NCI-H524 (cell line): Measurements from ENCODE around the gene GADL1.

Experiments used
- DNase-seq, 2 experiments: peaks; one replicate each; lab custom pipeline; 2025; lab: John Stamatoyannopoulos, UW

The GADL1 gene

DNA sequence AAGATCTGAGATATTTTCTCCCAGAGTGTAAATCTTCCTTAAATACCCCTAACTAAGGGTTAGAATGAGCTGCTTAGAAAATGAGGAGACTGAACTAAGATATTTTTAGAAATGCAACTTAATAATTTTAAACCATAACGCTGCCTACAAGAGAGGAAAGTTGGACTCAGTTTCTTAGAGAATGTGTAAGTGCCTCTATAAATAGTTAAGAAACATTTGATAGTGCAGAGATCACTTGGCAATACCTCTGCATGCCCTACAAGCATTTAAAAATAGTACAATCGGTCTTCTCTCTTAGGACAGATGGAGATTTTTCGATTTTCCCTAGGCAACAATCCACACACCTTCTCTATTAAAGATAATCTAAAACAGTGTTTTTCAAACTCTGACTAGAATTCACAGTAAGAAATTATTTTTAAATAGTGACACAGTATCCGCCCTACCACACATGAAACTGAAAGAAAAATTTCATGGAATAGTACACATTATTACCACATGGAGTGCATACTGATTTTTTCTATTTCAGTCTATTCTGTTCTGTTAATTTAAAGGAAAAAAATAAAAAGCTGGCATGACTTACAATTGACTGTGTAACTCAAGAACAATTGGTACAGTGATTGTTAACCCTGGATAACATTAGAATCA, 83.2 kb downstream of the GADL1 start:
- no peak for DNase-seq

DNA sequence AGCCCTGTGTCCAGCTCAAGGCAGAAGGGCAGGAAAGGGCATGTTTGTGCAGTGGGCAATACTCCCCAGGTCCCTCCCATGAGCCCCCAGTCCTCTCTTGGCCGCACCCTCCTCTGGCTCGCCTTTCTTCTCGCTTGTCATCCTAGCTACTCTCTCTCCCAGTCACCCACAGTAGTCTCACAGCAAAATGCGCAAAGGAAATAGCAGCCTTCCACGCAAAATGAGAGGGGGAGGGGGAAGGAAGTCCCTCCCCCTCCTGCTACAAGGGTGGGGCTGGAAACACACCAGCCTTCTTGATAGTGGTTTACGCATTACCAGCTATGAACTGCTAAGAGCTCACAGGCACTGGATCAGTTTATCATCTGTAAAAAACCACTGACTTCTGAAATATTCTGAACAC, 83.8 kb downstream of the GADL1 start:
- DNase-seq = no peak

DNA sequence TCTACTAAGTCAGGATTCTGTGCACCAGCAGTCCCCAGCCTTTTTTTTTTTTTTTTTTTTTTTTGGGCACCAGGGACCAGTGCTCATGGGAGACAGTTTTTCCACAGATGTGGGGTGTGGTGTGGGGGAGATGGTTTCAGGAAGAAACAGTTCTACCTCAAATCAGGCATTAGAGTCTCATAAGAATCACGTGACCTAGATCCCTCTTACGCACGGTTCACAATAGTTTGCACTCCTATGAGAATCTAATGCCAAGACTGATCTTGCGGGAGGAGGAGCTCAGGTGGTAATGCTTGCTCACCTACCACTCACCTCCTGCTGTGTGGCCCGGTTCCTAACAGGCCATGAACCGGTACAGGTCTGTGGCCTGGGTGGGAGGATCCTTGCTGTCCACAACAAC, 88.8 kb downstream of the GADL1 start:
- no peak for DNase-seq

DNA sequence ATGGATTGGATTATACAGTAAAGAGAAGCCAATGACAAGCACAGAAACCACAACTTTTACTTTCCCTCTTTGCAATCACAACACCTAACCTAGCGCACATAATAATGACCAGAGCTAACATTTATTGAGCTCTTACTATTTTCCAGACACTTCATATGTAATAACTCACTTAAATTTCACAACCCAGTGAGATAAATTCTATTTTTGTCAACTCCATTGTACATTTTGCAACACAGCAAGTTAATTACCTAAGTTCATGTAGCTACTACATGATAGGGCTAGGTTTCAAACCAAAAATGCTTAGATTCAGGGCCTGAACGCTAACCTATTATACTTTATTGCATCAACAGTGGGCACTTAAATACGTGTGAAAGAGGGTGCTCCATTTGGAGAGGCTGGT, 89.5 kb downstream of the GADL1 start:
- DNase-seq = no peak

DNA sequence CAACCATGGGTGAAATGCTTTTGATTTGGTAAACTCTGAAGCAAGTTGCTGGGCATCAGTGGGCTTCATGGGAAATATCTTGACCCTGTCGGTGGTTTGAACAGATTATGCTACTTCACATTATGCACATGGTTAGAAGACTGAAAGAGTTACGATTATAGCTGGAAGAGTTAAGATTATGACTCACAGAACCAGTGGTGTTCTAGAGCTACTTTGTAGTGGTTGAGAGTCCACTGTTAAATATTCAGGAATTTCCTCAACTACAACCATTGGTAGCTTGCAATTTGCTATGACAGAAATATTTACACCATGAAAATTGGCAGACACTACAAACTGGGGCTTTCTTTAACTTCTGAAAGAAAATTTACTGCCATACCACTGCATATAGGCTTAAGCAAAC, 99.3 kb downstream of the GADL1 start:
- no peak for DNase-seq

DNA sequence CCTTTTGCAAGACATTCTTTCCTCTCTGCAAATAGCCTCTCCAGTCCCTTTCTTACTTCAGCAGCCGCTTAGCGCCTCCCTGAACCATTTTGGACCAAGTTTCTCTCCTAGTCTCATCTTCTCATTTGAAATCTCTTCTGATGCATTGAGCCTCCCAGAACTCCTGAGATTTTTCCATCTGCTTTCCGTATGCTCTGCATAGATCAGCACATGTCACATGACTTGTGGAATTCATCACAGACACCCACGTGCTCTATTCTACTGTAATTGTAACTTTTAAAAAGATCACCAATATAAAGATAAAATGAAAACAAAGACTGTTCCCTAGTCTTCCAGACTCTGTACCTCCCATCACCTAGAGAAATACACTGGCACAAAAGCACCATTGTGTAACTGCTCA, 100.7 kb downstream of the GADL1 start:
- no peak for DNase-seq

DNA sequence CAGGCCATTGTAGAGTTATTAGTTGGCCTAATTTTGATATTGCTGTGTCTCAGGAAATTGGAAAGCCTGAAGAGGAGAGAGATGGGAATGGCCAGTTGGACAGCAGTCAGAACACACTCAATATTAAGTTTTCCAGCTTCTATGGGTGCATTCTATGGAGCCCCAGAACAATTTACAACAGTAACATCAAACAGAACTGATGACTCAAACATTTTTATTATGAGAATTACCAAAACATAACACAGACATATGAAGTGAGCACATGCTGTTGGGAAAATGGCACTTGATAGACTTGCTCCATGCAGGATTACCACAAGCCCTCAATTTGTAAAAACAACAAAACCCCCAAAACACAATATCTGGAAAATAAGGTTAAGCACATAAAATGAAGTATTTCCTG, 104.3 kb downstream of the GADL1 start:
- no peak for DNase-seq

DNA sequence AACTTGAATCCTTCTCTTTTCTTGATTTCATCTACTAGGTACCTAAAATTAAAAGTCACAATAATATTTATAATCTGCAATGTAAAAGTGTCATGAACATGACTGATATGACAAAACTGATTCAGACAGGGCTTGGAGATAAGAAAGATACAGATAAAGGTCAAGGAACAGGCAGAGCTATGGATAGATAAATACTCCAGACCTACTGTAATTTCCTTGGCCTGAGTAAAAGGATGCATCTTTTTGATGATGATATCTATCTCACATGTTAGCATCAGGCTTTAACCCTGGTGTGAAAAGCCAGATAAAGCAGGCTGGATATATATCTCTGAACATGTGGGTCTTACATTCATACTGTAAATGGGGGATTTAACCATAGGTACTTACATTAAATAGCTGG, 108.1 kb downstream of the GADL1 start:
- no peak for DNase-seq

DNA sequence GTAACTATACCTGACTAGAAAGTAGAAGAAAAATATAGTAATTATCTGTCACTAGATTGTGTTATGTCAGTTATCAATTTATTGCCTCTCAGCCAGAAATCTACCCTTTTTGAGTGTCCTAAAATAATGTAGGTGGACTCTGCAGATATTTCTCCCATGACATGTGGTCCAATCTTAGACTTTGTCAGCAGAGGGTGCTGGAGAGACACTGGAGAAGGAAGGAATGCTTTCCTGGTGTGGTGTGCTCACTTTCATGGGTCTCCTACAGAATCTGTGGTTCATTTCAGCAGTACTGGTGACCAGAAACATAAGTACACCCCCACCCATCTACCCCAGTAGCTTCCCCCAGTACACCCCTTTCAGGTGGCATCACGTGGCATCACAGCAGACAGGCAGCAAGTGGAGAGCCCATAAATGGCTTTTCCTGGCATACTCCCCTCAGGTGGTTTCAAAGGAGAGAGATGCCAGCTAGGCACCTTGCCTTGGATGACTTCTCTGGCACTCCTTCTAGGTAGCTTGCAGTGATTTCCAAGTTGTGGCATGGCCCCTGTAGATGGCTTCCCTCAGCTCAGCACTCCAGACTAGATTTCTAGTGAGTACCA, 114.7 kb downstream of the GADL1 start:
- DNase-seq = peak; percentile 13 to 57

DNA sequence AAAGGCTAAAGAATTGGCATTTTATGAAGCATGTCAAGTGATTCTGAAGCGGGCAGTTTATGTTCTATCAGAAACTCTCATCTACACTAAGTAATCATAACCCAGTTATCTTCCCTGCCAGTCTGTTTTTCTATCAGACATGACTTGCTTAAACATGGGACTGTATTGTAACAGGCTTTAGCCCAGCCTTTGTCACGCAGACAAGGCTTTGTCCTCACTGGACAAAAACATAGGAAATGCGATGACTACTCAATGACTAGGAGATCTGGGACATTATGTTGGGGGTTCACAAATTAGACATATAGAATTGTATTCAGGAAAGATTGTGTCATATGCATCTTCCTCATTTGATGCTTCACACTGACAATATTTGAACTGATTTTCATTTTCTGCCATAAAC, 115.5 kb downstream of the GADL1 start:
- DNase-seq = no peak

DNA sequence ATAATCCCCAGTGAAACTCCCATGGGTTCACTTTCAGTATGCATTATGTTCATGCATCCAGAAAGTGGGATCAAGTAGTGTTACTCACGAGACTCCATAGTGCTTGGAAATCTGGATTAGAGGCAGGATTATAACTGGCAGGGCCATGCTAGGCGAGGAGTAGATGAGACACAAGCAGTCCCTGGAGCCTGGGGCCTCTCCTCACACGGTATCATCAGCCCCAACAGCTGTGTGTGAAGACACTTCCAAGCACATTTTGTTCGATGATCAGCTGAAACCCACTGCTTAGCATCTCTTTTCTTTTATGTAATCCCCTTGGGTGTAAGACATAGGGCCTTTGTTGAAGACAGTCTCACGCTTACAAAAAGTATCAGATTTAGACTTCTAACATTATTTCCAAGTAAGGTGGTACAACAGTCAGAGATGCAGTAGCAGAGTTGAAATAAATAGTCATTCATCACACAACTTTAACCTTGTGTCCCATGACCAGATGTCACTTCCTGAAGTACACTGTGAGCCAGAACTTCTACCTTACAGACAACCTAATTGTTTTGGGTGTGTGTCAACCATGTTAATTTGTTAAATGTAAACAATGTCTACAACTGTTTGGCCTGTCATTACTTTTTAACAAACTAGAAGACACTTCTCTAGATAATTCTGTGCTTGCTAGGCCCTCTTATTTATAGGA, 116.9 kb downstream of the GADL1 start:
- peak; percentile 69 to 71 for DNase-seq

DNA sequence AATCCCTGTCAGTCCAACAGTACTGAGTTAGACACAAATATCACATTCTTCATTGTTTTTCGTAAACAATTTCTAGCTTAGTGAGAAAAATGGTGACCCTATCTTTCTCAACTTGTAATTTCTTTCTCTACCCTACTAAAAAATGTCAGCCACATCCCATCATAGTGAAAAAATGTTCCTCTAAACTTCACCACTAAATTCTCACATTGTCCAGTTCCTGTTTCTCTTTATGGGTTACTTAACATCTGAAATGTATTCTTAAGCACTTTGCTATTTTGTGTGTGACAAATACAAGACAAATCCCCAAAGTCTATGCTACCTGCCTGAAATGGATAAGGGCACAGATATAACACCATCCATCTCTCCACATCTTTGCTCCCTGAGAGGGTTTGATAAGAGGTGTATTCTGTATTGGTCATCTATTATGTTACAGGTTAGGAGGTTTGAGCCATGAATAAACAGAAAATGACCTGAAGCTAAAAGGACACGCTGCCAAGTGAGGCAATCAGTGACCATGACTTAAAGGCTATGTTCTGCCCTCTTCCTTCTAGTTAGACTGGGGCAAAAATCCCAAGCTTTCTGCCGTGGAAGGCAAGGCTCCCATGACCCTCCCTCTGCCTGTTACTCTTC, 118.2 kb downstream of the GADL1 start:
- no peak for DNase-seq

DNA sequence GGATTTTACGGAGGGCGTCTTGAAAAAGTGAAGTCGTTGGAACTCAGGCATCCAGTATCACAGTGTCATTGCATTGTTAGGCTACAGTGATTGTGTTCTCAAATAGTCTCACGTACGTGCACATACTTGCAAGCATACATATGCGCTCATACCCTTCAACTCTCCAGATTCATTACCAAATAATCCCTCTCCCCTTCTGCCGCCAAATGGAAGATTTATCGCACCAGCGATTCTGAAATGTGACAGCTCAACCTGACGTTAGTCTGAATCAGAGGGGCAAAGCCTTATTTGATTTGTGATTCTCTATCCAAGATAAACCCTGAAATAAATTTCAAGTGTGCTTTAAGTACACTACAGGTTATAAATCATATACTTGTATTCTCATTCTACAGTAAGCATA, 119.4 kb downstream of the GADL1 start:
- DNase-seq = peak; percentile 87 to 93

DNA sequence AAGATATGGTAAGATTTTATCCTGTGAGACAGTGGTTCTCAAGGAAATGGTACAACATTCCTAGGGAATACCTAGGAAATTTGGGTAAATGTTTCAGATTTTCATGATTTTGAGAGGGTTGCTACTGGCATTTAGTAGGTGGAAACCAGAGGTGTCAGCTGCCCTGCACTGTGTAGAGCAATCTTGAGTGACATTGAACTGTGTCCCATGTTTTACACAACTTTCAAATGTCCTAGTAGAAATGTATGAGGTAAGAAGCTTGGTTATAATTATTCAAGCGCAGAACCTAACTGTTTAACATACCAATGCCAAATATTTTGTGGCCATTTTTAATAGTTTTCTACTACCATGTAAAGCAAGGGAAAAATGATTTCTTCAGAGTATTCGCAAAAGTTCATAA, 120.4 kb downstream of the GADL1 start:
- no peak for DNase-seq

DNA sequence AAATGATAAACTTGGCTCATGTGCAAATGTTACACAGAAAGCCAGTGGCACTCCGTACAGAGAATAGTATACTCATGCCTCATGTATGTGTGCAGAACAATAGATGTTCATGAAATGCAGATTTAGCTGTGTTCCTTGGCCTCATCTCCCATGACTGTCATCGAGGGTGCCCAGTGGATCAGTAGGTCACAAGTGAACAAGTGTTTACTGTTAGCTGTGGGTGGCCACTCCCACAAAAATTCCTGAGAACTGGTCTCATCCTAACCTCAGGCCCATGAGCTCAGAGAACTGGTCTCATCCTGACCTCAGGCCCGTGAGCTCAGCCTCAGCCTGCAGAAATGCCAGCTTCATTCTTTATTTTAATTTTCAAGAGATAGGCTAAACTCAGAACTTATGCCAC, 124.1 kb downstream of the GADL1 start:
- DNase-seq = no peak

DNA sequence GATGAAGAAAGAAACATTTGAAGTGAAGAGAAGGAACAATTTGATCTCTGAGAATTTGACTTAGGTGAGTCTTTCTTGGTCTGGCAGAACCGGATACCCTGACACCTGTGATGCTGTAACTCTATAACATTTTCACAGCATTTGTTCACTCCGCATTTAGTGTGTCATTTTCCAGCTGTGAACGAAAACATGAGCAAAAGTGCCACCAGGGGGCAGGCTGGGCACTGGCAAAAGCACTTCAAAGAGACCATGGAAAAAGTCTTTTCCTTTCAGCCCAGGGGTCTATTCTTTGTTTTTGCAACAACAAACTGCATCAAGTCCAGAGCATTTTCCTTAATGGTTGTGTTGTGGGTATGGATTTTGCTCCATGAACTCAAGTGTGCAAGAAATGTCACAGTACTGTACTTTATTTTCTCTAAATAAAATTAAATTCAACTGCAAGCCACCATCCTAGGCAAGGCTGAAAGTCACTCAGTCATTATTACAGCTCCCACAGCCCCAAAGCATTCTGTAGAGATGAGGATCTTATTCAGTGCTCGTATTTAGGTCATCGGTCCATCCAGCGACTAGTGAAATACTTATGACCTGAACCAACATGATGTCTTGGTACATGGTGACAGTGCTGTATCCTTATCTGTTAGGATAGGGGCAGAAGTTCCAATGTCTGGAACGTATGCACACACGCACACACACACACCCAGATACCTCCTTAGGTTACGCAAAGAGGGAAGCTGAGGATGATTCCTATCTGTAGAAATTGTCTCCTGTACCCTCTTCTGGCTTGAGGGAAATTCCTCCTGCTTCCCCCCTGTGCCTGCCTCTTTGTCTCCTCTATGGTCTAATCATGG, 125.5 kb downstream of the GADL1 start:
- peak; percentile 23 to 70 for DNase-seq

DNA sequence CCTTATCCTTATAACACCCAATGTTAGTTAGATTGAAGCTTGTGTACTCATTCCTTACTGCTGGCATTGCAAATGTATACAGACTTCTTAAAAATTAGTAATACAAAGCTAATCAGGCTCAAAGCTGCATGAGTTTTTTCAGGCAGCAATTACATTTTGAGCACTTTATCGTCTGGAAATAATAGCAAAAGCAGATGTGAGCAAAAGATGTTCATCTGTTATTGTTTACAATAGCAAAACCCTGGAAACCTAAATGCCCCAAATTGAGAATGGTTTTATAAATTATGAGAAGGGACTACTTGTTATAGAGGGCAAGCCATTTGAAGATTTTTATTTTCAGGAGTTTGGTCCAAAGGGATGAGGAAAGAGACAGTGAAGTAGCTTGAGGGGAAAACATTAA, 126.4 kb downstream of the GADL1 start:
- no peak for DNase-seq

DNA sequence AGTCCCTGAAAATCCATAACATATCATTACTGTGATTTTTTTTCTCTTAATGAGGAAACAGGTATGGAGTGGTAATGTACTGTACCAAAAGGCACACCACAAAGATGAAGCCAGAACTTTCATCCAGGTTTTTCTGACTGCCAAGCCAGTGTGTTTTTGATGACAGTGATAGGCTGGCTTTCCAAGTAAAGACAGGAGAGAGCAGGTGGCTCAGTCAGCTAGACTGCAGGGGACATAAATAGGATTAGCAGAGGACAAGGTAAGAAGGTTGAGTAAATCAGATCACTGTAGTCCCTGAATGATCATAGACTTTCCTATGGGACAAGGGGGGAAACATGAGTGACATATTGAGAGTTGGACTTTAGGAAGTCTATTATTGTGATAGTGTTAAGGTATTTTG, 127.9 kb downstream of the GADL1 start:
- peak; percentile 16 to 68 for DNase-seq

DNA sequence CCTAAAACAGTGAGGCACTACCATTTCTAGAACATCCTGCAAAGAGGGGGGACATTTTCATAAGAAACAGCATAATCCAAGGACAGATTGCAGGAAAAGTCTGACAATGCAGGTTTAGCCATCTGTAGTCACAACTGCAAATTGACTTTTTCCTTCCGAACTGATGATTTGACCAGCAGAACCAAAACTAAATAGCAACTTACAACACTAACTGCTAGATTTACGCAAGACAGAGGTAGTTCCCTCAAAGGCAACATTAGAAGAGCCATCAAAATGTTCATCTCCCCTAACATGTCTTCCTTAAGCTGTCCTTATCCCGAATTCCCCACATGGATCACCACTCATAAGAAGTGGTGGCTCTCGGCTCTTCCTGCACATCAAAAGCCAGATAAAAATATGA, 129.6 kb downstream of the GADL1 start:
- no peak for DNase-seq

DNA sequence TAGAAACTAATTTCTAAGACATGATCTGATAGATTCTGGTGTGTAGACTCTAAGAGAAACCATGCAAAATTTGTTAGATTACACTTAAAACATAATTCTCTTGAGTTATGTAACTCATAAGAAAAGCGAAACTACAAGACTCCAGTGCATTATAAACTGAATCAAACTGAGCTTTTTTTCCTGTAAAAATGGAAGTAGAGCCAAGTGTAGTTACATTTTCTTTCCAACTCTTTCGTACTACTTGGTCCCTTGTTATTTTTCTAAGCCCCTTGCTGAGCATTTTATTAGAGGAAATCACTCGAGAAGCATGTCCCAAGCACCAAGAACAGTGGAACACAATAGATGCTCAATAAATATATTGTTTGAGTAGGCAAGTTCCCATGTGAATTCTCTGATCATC, 130.2 kb downstream of the GADL1 start:
- no peak for DNase-seq

DNA sequence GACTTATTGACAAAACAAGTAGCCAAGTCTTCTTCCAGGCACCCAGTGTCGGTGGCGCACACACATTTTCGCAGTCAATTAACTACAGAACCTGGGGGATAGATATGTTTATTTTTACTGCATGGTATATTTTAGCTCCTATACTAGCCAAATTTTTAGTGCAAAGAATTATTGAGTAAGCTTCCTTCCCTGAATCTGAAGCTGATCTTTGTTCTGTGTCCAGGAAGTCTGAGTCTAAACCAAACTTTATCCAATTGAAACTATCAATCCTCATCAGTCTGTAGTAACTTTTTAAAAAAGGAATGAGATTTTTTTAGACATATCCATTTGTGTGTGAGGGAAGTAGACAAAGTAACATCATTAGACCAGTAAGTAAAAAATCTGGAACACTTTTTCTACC, 133.1 kb downstream of the GADL1 start:
- DNase-seq = no peak

DNA sequence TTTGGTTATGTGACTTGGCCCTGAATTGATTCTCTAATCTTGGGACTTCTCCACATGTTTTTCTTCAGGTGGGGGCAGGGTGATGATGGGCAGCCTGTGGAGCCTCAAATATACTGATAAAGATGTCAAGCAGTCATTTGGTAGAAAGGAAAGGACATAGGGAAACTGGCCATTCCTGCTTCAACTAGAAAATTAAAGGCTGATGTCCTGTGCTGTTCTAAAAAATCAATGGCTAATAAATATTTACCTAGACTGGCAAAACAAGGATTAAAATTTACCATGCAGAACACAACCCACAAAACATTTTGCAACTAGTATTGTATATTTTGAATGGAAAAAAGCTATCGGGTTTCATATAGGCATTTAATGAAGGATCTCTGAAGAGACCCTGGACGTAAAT, 133.7 kb downstream of the GADL1 start:
- DNase-seq = no peak
